B cell (primary cell): ENCODE results near the gene BRD1. TPM values are rescaled to one million over a fixed set of nuclear protein-coding genes. Genes with fewer than 3 reads are reported as not detected.
A peak's percentile ranks its signal among the peaks of the same experiment; 100 is the strongest.

Experiments used
- ATAC-seq: fragments of 200-7000 bp; cut with Tn5 transposase; one replicate; pipeline ENCODE4 v1.10.0; 2021; ENCODE audit warnings: low read depth, mild to moderate bottlenecking, moderate number of reproducible peaks, moderate library complexity
- CTCF ChIA-PET: fragments of 350-600 bp; sonication (Branson Sonifier 250); formaldehyde crosslinking; loops from one replicate; lab custom pipeline; 2021; ENCODE audit warnings: antibody characterized with exemption, inconsistent platforms; lab: Charles Lee
- POLR2A ChIA-PET: fragments of 350-600 bp; sonication (Branson Sonifier 250); formaldehyde crosslinking; loops from one replicate; lab custom pipeline; 2021; ENCODE audit warnings: antibody characterized with exemption; lab: Charles Lee
- DNase-seq: peaks from one replicate; pipeline ENCODE4 v3.0.0; 2013
- H2AFZ ChIP-seq: 2 replicates; pipeline ENCODE4 v1.6.1; 2012; ENCODE audit warnings: mild to moderate bottlenecking, low read depth, low read length; ENCODE audit not compliant: insufficient read depth, poor library complexity, severe bottlenecking
- H3K27ac ChIP-seq, 2 donors: 1 replicate in 1 of 2; 2 replicates in 1 of 2; pipeline ENCODE4 v1.5.1; 2012 to 2013; ENCODE audit warnings: low read length in 2 of 2, mild to moderate bottlenecking in 2 of 2, moderate library complexity in 1 of 2
- H3K27me3 ChIP-seq, 4 experiments: fragments of 200-600 bp in 1 of 4; sonication (generic) in 1 of 4; replicated peaks in 1 of 4; 1 replicate in 2 of 4; 2 replicates in 2 of 4; pipeline versions ENCODE4 v1.6.1 to v1.7.0; 2013 to 2016; ENCODE audit warnings: low read length in 3 of 4, mild to moderate bottlenecking in 2 of 4, mixed read lengths in 1 of 4, moderate library complexity in 1 of 4; ENCODE audit not compliant: insufficient read depth in 4 of 4, control insufficient read depth in 3 of 4; ENCODE audit errors: control extremely low read depth in 1 of 4
- H3K36me3 ChIP-seq, 2 experiments: replicated peaks in 1 of 2; 1 replicate in 1 of 2; 2 replicates in 1 of 2; pipeline versions ENCODE4 v1.6.1 to v1.7.1; 2013; ENCODE audit warnings: low read length in 1 of 2; ENCODE audit not compliant: insufficient read depth in 2 of 2, control insufficient read depth in 1 of 2; ENCODE audit errors: control extremely low read depth in 1 of 2, extremely low read depth in 1 of 2
- H3K4me1 ChIP-seq, 2 donors: fragments of 200-600 bp in 1 of 2; sonication (generic) in 1 of 2; 1 replicate in 1 of 2; 2 replicates in 1 of 2; pipeline versions ENCODE4 v1.5.1 to v1.6.1; 2013 to 2017; ENCODE audit warnings: low read length in 2 of 2; ENCODE audit not compliant: control insufficient read depth in 2 of 2, insufficient read depth in 2 of 2
- H3K4me2 ChIP-seq: replicated peaks from 2 replicates; pipeline ENCODE3; 2012; ENCODE audit warnings: mild to moderate bottlenecking, low read depth, low read length; ENCODE audit not compliant: poor library complexity, severe bottlenecking
- H3K4me3 ChIP-seq, 5 experiments: fragments of 200-600 bp in 1 of 5; sonication (generic) in 1 of 5; 1 replicate in 3 of 5; 2 replicates in 2 of 5; pipeline versions ENCODE4 v1.5.1 to v1.7.0; 2011 to 2016; ENCODE audit warnings: low read length in 4 of 5, mild to moderate bottlenecking in 4 of 5, low read depth in 2 of 5, control low read depth in 1 of 5, moderate library complexity in 1 of 5; ENCODE audit not compliant: insufficient read depth in 1 of 5; ENCODE audit errors: control extremely low read depth in 1 of 5, extremely low read depth in 1 of 5
- H3K79me2 ChIP-seq: fragments of 200-600 bp; sonication (generic); one replicate; pipeline ENCODE4 v1.6.0; 2016; ENCODE audit warnings: low read length; ENCODE audit not compliant: control insufficient read depth, insufficient read depth
- H3K9ac ChIP-seq: fragments of 200-600 bp; sonication (generic); 2 replicates; pipeline ENCODE4 v1.6.1; 2017; ENCODE audit warnings: mild to moderate bottlenecking, low read length, moderate library complexity
- H3K9me3 ChIP-seq, 3 donors: one replicate each; pipeline versions ENCODE4 v1.6.1 to v1.7.1; 2013; ENCODE audit warnings: low read length in 2 of 3; ENCODE audit not compliant: control insufficient read depth in 2 of 3, insufficient read depth in 1 of 3; ENCODE audit errors: control extremely low read depth in 1 of 3
- H4K20me1 ChIP-seq: 2 replicates; pipeline ENCODE4 v1.6.0; 2012; ENCODE audit warnings: mild to moderate bottlenecking, low read length; ENCODE audit not compliant: insufficient read depth, control insufficient read depth, poor library complexity, severe bottlenecking
- H3K27ac Mint-ChIP-seq: one replicate; pipeline ENCODE4 v1.8.0; 2021; ENCODE audit warnings: mixed read lengths
- H3K27me3 Mint-ChIP-seq: one replicate; pipeline ENCODE4 v1.8.0; 2021; ENCODE audit warnings: mixed read lengths
- H3K4me1 Mint-ChIP-seq: one replicate; pipeline ENCODE4 v1.8.0; 2021; ENCODE audit warnings: mixed read lengths
- H3K4me3 Mint-ChIP-seq: one replicate; pipeline ENCODE4 v1.8.0; 2021; ENCODE audit warnings: mixed read lengths
- H3K9me3 Mint-ChIP-seq: one replicate; pipeline ENCODE4 v1.8.0; 2022; ENCODE audit warnings: mixed read lengths; ENCODE audit not compliant: insufficient read depth
- EZH2 ChIP-seq: IDR thresholded peaks from 2 replicates; pipeline ENCODE4 v1.6.1; 2012; ENCODE audit warnings: borderline replicate concordance, low read depth, mild to moderate bottlenecking, moderate library complexity, low read length; ENCODE audit not compliant: insufficient read depth, poor library complexity, severe bottlenecking
- WGBS: methylation state at CpG from one replicate; pipeline ENCODE4 v1.1.5; 2013; ENCODE audit warnings: missing lambda C conversion rate; ENCODE audit not compliant: insufficient coverage; 5-methylcytosine and 5-hydroxymethylcytosine counted together
- intact Hi-C: fragments of 100-400 bp; cut with micrococcal nuclease; formaldehyde crosslinking; loops from one replicate; pipeline ENCODE4 v1.10.0; 2022
- polyA plus RNA-seq: library from polyadenylated mRNA; depleted of rRNA; stranded (reverse); fragments of >200 nt; gene quantifications from 2 replicates; pipeline ENCODE4 v1.2.3, GENCODE V29; 2012
- total RNA-seq, 2 donors: library from RNA; stranded (reverse); fragments of 120-200 nt in 1 of 2; gene quantifications; 1 replicate in 1 of 2; 2 replicates in 1 of 2; pipeline versions ENCODE4 v1.2.3 to v1.2.4, GENCODE V29; 2013 to 2022
- TF ChIP-seq, protein P1 (sequence below): fragments of 200-600 bp; IDR thresholded peaks from one replicate; pipeline ENCODE4 v1.8.0; 2022; ENCODE audit warnings: antibody characterized with exemption, mild to moderate bottlenecking

The BRD1 gene
- total and polyA plus RNA-seq, 2 donors (not counting 1 experiment from before 2014, with no cell fraction given): 16.9 to 73.3 TPM

DNA sequence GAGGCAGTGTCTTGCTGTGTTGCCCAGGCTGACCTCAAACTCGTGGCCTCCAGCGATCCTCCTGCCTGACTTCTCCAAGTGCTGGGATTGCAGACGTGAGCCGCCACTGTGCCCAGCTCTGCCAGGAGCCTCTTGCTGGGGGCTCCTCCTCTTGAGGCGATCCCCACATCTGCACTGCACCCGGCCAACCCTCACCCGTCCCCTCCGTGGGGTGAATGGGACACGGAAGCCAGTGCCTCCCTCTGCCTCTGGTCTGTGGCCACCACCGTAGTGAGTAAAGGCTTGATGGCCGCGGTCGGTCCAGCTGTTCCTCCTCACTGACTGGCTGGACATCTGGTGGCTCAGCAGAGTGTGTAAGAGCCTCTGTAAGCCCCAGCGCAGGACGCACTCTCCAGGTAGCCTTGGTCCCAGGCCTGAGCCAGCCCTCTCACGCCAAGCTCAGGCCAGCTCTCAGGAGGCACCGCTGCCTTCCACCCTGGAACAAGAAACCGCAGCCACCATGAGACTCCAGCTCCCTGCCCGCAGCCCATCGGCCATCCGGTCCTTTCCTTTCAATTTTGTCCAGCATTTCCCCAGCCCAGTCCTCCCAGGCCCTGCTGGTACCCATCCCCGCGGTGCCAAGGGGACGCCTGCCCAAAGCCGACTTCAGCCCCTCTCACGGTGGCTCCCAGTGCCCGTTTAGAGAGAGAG lies 100.3 kb downstream of the BRD1 start:
- Mint-ChIP-seq H3K4me1 (peaks cover 5% of the 10 kb centered on the region), H3K9me3 (no peaks in the 10 kb centered on the region), H3K4me3 (no peak overlapping the region), H3K27me3 (peaks cover 60% of the 10 kb centered on the region), H3K27ac (no peak overlapping the region)
- ChIA-PET CTCF (no interaction called here), POLR2A (no interaction called here)
- H3K9ac ChIP-seq: no peak overlapping the region
- H4K20me1 ChIP-seq: no peaks in the 10 kb centered on the region
- no peak for TF ChIP-seq EZH2
- TF ChIP-seq, protein P1, sequence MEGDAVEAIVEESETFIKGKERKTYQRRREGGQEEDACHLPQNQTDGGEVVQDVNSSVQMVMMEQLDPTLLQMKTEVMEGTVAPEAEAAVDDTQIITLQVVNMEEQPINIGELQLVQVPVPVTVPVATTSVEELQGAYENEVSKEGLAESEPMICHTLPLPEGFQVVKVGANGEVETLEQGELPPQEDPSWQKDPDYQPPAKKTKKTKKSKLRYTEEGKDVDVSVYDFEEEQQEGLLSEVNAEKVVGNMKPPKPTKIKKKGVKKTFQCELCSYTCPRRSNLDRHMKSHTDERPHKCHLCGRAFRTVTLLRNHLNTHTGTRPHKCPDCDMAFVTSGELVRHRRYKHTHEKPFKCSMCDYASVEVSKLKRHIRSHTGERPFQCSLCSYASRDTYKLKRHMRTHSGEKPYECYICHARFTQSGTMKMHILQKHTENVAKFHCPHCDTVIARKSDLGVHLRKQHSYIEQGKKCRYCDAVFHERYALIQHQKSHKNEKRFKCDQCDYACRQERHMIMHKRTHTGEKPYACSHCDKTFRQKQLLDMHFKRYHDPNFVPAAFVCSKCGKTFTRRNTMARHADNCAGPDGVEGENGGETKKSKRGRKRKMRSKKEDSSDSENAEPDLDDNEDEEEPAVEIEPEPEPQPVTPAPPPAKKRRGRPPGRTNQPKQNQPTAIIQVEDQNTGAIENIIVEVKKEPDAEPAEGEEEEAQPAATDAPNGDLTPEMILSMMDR: no peak
- ATAC-seq: no peak
- H3K27me3 ChIP-seq: peaks cover 0 to 56% (median 24%) of the 10 kb centered on the region in 4 experiments
- H3K36me3 ChIP-seq: no peaks in the 10 kb centered on the region
- DNase-seq: no peak
- no peaks in the 10 kb centered on the region for H3K79me2 ChIP-seq
- H3K9me3 ChIP-seq: peaks cover 0 to 34% (median 0%) of the 10 kb centered on the region in 3 donors
- intact Hi-C loops: no loop called here
- no peak overlapping the region for H3K4me2 ChIP-seq
- no peak overlapping the region for H3K27ac ChIP-seq
- peaks cover 15 to 22% of the 10 kb centered on the region in 2 donors for H3K4me1 ChIP-seq
- H2AFZ ChIP-seq: no peak overlapping the region
- WGBS: 80% methylated on average over 27 of the region's 27 CpGs
- no peak overlapping the region for H3K4me3 ChIP-seq

DNA sequence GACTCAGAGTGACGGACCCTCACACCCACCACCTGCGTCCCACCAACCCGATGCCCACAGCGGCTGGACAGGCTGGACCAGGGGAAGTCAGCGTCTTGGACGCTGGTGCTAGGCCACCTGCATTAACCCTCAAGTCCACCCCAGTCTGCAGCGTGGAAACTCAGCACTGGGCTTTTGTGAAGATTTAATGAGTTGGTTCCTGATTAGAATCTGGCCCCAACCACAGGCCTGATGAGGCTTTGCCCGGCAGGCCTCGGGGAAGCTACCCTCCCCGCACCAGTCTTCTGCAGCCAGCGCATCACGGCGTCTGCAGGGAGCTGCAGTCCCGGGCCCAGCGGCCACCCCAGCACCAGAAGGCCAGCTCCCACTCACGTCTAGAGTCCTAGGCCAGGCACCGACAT lies 101.0 kb downstream of the BRD1 start:
- H3K27me3 Mint-ChIP-seq: peaks cover 56% of the 10 kb centered on the region
- no peak overlapping the region for H3K4me3 ChIP-seq
- no peaks in the 10 kb centered on the region for H3K36me3 ChIP-seq
- H3K4me1 Mint-ChIP-seq: peaks cover 5% of the 10 kb centered on the region
- intact Hi-C loops: no loop called here
- CTCF ChIA-PET: no interaction called here
- no peak overlapping the region for H3K4me2 ChIP-seq
- H3K27me3 ChIP-seq: peaks cover 0 to 56% (median 24%) of the 10 kb centered on the region in 4 experiments
- WGBS: 46% methylated on average over 11 of the region's 17 CpGs
- H4K20me1 ChIP-seq: no peaks in the 10 kb centered on the region
- no peak overlapping the region for H3K9ac ChIP-seq
- ATAC-seq: no peak
- no peak overlapping the region for H3K27ac Mint-ChIP-seq
- TF ChIP-seq EZH2: no peak
- TF ChIP-seq, protein P1: no peak
- DNase-seq: no peak
- POLR2A ChIA-PET: no interaction called here
- H3K4me1 ChIP-seq: peaks cover 15 to 22% of the 10 kb centered on the region in 2 donors
- H3K4me3 Mint-ChIP-seq: peak overlapping the region; percentile 1
- H3K79me2 ChIP-seq: no peaks in the 10 kb centered on the region
- H3K27ac ChIP-seq: no peak overlapping the region
- H3K9me3 ChIP-seq: peaks cover 0 to 34% (median 0%) of the 10 kb centered on the region in 3 donors
- H3K9me3 Mint-ChIP-seq: no peaks in the 10 kb centered on the region
- H2AFZ ChIP-seq: no peak overlapping the region
